NCI-H1048 (cell line): Measurements from ENCODE around the gene GOLM1.

Experiments used
- DNase-seq: peaks from one replicate; lab custom pipeline; 2025; lab: John Stamatoyannopoulos, UW

GOLM1 gene

GRCh38 chr9:85978496-85978895 is 120.9 kb downstream of the GOLM1 start:
- no peak for DNase-seq
